ENCODE results near the gene RBBP5.

The RBBP5 gene

GRCh38 chr1:205058853-205059252 is 62.9 kb downstream of the RBBP5 start:
- no peak for DNase-seq (ENCODE audit: extremely low read depth in 1 of 2, low read depth in 1 of 2)

DNA sequence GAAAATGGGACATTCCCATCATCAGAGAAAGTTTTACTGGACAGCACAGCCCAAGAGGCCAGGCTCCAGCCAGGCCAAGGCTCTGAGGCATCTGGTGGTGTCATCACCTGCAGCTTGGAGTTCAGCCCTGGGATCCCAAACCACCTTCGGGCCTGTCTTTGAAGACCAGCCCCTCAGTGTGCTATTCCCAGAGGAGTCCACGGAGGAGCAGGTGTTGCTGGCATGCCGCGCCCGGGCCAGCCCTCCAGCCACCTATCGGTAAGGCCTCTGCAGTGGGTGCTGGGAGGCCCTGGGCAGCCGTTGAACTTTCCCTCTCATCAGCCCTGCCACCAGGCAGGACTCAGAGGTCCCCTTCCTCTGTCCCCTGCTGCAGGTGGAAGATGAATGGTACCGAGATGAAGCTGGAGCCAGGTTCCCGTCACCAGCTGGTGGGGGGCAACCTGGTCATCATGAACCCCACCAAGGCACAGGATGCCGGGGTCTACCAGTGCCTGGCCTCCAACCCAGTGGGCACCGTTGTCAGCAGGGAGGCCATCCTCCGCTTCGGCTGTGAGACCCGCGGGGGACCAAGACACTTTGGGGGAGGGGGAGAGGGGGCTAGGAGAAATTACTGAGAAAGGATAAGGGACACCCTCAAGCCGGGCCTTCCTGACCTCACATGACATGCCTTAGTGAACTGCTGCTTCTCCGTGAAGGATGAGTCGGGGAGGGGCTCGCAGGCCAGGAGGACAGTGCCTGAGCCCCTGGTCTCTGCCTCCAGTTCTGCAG is 63.8 kb downstream of the RBBP5 start:
- no peak for DNase-seq (ENCODE audit: extremely low read depth in 1 of 2, low read depth in 1 of 2)

- no peak for DNase-seq (ENCODE audit: extremely low read depth in 1 of 2, low read depth in 1 of 2)
Measured at GRCh38 chr1:205056956-205057568, 64.7 kb downstream of the RBBP5 start.

- no peak for DNase-seq (ENCODE audit: extremely low read depth in 1 of 2, low read depth in 1 of 2)
Measured at GRCh38 chr1:205056188-205056611, 65.6 kb downstream of the RBBP5 start.

GRCh38 chr1:205054013-205054412 is 67.8 kb downstream of the RBBP5 start:
- DNase-seq (ENCODE audit: extremely low read depth in 1 of 2, low read depth in 1 of 2): no peak

GRCh38 chr1:205053296-205053695 is 68.5 kb downstream of the RBBP5 start:
- DNase-seq (ENCODE audit: extremely low read depth in 1 of 2, low read depth in 1 of 2): no peak

- no peak for DNase-seq (ENCODE audit: extremely low read depth in 1 of 2, low read depth in 1 of 2)
Measured at GRCh38 chr1:205052690-205053089, 69.1 kb downstream of the RBBP5 start.

- DNase-seq (ENCODE audit: extremely low read depth in 1 of 2, low read depth in 1 of 2): no peak
Measured at GRCh38 chr1:205049479-205049878, 72.3 kb downstream of the RBBP5 start.

GRCh38 chr1:205048382-205048781 is 73.4 kb downstream of the RBBP5 start:
- DNase-seq (ENCODE audit: extremely low read depth in 1 of 2, low read depth in 1 of 2): no peak

DNA sequence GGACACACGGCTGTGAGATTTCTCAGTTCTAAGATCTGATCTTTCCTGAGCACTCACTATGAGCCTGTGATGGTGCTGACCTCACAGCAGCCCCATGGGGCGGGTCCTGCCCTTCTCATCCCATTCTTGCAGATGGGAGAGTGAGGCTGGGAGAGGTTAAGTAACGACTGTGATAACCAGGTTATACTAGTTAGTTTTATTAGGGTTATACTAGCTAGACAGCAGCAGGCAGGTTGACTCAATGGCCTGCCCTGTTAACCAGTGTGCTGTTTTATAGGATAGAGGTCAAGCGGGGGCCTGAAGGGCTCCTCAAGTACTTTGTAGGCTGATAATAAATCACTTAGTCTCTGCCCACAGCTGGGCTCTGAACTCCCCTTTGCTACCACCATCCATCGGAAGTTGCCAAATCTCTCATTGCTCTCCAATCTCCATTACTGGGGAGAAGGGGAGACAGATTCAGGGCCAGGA is 74.0 kb downstream of the RBBP5 start:
- no peak for DNase-seq (ENCODE audit: extremely low read depth in 1 of 2, low read depth in 1 of 2)

DNA sequence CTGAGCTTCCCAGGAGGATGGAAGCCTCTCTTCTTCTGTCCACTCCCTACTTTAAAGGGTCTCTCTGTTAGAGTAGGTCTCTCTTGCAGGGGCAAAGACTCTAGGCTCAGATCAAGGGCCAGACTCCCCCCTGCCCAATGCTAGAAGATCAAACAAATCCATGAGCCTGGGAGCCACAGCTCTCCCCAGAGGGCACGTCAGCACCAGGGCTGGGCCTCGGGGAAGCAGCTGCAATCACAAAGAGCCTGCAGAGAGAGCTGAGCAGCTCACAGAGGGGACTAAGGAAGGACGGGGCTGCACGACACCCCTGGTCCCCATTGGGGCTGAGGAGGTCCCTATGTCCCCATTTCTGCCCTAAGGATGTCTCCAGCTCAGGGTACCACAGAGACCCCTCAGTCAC is 74.9 kb downstream of the RBBP5 start:
- no peak for DNase-seq (ENCODE audit: extremely low read depth in 1 of 2, low read depth in 1 of 2)

GRCh38 chr1:205045146-205045545 is 76.6 kb downstream of the RBBP5 start:
- DNase-seq (ENCODE audit: extremely low read depth in 1 of 2, low read depth in 1 of 2): no peak

DNA sequence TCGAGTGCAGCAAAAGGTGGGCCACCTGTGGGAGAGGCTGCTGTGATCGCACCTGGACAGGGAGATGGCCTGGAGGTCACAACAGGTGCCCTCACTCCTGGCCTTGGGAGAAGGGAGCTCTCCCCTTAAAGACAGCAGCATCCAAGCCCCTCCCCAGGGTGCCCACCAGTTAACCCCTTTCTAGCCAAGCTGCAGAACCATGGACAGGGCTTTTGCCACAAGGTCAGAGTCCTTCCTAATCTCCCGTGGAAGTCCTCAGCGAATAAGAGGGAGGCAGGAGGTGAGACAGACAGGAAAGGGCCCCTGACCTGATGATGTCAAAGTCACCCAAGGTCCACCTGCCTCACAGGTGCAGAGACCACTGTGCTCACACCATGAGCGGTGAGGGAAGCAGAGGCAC is 77.0 kb downstream of the RBBP5 start:
- no peak for DNase-seq (ENCODE audit: extremely low read depth in 1 of 2, low read depth in 1 of 2)

- DNase-seq (ENCODE audit: extremely low read depth in 1 of 2, low read depth in 1 of 2): no peak
Measured at GRCh38 chr1:205043866-205044265, 77.9 kb downstream of the RBBP5 start.

GRCh38 chr1:205042911-205043806 is 78.6 kb downstream of the RBBP5 start, which contains the start of gene CNTN2:
TSS of gene CNTN2 (plus strand) at chr1:205043212. CDS start at chr1:205053186, 9,974 bp downstream.
- no peak for DNase-seq (ENCODE audit: extremely low read depth in 1 of 2, low read depth in 1 of 2)

- no peak for DNase-seq (ENCODE audit: extremely low read depth in 1 of 2, low read depth in 1 of 2)
Measured at GRCh38 chr1:205041998-205042910, 79.5 kb downstream of the RBBP5 start.

GRCh38 chr1:205041001-205041715 is 80.6 kb downstream of the RBBP5 start:
- no peak for DNase-seq (ENCODE audit: extremely low read depth in 1 of 2, low read depth in 1 of 2)

GRCh38 chr1:205038132-205038786 is 83.5 kb downstream of the RBBP5 start:
- no peak for DNase-seq (ENCODE audit: extremely low read depth in 1 of 2, low read depth in 1 of 2)

DNA sequence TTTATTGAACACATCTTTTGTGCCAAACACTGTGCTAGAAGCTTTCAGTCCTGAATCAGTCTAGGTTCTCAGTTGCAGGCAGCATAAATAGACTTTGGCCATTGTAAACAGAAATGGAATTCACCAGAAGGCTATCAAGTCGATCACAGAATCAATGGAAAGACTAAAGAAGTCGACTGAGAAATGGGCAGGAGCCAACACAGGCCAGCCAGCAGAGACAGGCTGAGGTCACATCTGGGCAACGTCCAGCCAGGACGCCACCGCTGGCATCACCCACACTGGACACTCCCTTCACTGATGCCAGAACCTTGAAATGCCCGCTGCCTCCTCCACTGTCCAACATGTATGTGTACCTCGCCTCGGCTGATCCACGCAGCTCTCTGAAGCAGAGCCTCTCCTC is 84.2 kb downstream of the RBBP5 start:
- DNase-seq (ENCODE audit: extremely low read depth in 1 of 2, low read depth in 1 of 2): no peak
